ENCODE data around the gene EMP2. TPM values are rescaled to one million over a fixed set of nuclear protein-coding genes. Genes with fewer than 3 reads are reported as not detected.
A peak's percentile ranks its signal among the peaks of the same experiment; 100 is the strongest.

The EMP2 gene
- total RNA-seq, 4 donors from 2014 or later = 108 to 121 (median 109) TPM

DNA sequence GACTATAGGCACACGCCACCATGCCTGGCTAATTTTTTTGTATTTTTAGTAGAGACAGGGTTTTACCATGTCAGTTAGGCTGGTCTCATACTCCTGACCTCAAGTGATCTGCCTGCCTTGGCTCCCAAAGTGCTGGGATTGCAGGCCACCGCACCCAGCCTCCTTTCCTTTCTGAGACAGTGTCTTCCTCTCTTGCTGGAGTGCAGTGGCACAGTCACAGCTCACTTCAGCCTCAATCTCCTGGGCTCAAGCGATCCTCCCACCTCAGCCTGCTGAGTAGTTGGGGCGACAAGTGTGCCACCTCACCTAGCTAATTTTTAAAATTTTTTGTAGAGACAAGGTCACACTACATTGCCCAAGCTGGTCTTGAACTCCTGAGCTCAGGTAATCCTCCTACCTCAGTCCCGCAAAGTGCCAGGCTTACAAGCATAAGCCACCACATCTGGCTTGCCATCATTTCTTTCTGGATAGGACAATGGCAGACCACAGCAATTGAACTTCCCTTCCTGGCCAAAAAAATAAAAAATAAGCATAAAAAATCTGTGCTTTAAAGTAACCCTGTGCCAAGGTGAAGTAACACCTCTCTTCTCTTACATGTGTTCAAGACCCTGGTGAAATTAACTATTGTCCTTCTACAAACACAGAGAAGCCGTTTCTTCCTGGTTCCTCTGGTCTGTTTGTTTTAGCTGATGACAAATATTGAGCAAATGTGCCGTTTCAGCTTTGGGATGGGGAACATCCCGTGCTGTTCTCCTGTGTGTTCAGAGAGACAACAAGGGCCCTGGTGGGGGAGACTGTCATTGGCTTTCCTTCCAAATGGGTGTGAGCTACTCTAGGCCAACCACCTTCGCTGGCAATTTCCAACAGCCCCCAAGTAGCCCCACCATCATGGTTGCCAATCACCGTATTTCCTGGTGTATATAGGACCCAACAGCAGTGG lies 60.2 kb downstream of the EMP2 start:
- peak overlapping the region in 1 of 4 donors; percentile 11 for H3K27ac ChIP-seq
- H3K27me3 ChIP-seq = no peaks in the 10 kb centered on the region
- H3K36me3 ChIP-seq = peaks cover 0 to 24% (median 0%) of the 10 kb centered on the region in 3 donors
- no peak overlapping the region for H3K4me3 ChIP-seq
- peaks cover 0 to 14% (median 0%) of the 10 kb centered on the region in 3 donors for H3K4me1 ChIP-seq
- no peak for TF ChIP-seq POLR2A (IDR thresholded peaks at IDR 0.05)
- TF ChIP-seq, protein P1, sequence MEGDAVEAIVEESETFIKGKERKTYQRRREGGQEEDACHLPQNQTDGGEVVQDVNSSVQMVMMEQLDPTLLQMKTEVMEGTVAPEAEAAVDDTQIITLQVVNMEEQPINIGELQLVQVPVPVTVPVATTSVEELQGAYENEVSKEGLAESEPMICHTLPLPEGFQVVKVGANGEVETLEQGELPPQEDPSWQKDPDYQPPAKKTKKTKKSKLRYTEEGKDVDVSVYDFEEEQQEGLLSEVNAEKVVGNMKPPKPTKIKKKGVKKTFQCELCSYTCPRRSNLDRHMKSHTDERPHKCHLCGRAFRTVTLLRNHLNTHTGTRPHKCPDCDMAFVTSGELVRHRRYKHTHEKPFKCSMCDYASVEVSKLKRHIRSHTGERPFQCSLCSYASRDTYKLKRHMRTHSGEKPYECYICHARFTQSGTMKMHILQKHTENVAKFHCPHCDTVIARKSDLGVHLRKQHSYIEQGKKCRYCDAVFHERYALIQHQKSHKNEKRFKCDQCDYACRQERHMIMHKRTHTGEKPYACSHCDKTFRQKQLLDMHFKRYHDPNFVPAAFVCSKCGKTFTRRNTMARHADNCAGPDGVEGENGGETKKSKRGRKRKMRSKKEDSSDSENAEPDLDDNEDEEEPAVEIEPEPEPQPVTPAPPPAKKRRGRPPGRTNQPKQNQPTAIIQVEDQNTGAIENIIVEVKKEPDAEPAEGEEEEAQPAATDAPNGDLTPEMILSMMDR (IDR thresholded peaks at IDR 0.05) = no peak
- intact Hi-C loops (cut with DNase I) = loop anchor here (5.0 kb wide), 2 partner anchors 52 to 397 kb away; no protein-coding TSS in a partner anchor
- no peak for DNase-seq
- no peaks in the 10 kb centered on the region for H3K9me3 ChIP-seq
- 73 to 83% methylated on average over 10 of the region's 10 CpGs for WGBS, 2 donors

DNA sequence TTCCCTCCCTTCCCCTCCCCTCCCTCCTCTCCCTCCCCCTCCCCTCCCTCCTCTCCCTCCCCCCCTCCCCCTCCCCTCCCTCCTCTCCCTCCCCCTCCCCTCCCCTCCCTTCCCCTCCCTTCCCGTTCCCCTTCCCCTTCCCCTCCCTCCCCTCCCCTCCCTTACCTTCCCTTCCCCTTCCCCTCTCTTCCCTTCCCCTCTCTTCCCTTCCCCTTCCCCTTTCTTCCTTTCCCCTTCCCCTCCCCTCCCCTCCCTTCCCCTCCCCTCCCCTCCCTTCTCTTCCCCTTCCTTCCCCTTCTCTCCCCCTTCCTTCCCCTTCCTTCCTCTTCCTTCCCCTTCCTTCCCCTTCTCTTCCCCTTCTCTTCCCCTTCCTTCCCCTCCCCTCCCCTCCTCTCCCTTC lies 61.1 kb downstream of the EMP2 start:
- Histone ChIP-seq H3K4me3 (no peak overlapping the region), H3K4me1 (peaks cover 0 to 23% (median 0%) of the 10 kb centered on the region in 3 donors), H3K36me3 (peaks cover 0 to 15% (median 0%) of the 10 kb centered on the region in 3 donors), H3K9me3 (no peaks in the 10 kb centered on the region), H3K27ac (no peak overlapping the region), H3K27me3 (no peaks in the 10 kb centered on the region)
- DNase-seq = no peak
- WGBS, 2 donors = no CpG with 5 or more reads among the region's 1 CpG
- TF ChIP-seq POLR2A (IDR thresholded peaks at IDR 0.05) = no peak
- TF ChIP-seq, protein P1 (IDR thresholded peaks at IDR 0.05) = no peak
- intact Hi-C loops (cut with DNase I) = no loop called here

DNA sequence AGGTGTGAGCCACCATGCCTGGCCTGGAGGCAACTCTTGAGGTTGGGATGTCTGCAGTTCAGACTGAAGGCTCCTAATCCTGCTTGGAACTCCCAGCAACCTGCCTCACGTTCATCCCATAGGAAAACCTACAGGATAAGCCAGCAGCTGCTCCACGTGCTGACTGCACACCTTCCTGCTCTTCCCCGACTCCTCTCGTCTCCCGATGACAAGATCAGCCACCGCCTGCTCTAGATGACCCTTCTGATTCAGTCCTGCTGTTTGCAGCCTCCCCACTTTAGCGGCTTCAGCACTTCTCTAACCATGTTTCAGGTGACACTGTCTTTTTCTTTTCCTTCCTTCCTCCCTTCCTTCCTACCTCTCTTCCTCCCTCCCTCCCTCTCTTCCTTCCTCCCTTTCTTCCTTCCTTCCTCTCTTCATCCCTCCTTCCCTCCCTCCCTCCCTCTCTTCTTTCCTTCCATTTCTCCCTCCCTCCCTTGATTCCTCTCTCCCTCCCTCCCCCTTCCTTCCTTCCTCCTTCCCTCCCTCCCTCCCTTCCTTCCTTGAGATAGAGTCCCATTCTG lies 61.8 kb downstream of the EMP2 start:
- DNase-seq = no peak
- H3K9me3 ChIP-seq = no peaks in the 10 kb centered on the region
- TF ChIP-seq, protein P1 (IDR thresholded peaks at IDR 0.05) = no peak
- no peak for TF ChIP-seq POLR2A (IDR thresholded peaks at IDR 0.05)
- H3K4me1 ChIP-seq = peaks cover 0 to 25% (median 0%) of the 10 kb centered on the region in 3 donors
- no peak overlapping the region for H3K4me3 ChIP-seq
- peaks cover 0 to 7% (median 0%) of the 10 kb centered on the region in 3 donors for H3K36me3 ChIP-seq
- 77 to 84% methylated on average over 7 of the region's 7 CpGs for WGBS, 2 donors
- H3K27ac ChIP-seq = no peak overlapping the region
- intact Hi-C loops (cut with DNase I) = no loop called here
- H3K27me3 ChIP-seq = no peaks in the 10 kb centered on the region

DNA sequence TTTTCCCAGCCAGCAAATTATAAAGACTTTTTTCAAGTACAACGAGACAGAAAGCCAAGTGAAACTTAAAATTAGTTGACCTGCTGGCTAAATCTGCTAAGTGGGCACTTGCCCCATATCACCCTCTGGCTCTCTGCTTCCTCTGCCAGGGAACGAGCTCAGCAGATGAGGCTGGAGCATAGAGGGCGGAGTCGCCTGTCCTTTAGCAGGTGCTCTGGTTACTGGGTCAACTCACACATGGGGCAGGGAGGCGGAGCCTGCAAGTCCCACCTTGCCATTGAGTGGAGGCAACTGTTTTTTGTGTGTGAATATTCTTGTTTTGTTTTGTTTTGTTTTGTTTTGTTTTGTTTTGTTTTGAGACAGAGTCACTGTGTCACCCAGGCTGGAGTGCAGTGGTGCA lies 62.5 kb downstream of the EMP2 start:
- TF ChIP-seq, protein P1 (IDR thresholded peaks at IDR 0.05) = no peak
- H3K27ac ChIP-seq = no peak overlapping the region
- no peaks in the 10 kb centered on the region for H3K9me3 ChIP-seq
- no peaks in the 10 kb centered on the region for H3K27me3 ChIP-seq
- intact Hi-C loops (cut with DNase I) = no loop called here
- H3K4me1 ChIP-seq = peaks cover 0 to 25% (median 0%) of the 10 kb centered on the region in 3 donors
- H3K36me3 ChIP-seq = peaks cover 0 to under 1% (median 0%) of the 10 kb centered on the region in 3 donors
- DNase-seq = no peak
- WGBS, 2 donors = 68 to 87% methylated on average over 4 to 5 of the region's 5 CpGs
- no peak overlapping the region for H3K4me3 ChIP-seq

All from esophagus squamous epithelium (tissue), 5 donors.